C4-2B (cell line): ENCODE results near the gene TPCN2.

ENCODE experiments used
- H3K27ac ChIP-seq: fragments of 450-650 bp; 2 replicates; pipeline ENCODE4 v1.5.1; 2017
- CTCF ChIP-seq: fragments of 450-650 bp; conservative IDR thresholded peaks from 2 replicates; pipeline ENCODE4 v1.5.1; 2017; ENCODE audit warnings: mild to moderate bottlenecking
- ZFX ChIP-seq: fragments of 450-650 bp; IDR thresholded peaks from 2 replicates; pipeline ENCODE4 v1.6.1; 2017

TPCN2 gene

GRCh38 chr11:69113226-69113625 lies 64.5 kb downstream of the TPCN2 start:
- no peak overlapping the region for H3K27ac ChIP-seq
- TF ChIP-seq ZFX: no peak
- TF ChIP-seq CTCF: no peak

GRCh38 chr11:69113646-69114340 lies 65.1 kb downstream of the TPCN2 start:
- TF ChIP-seq CTCF (no peak), ZFX (no peak)
- H3K27ac ChIP-seq: peak overlapping the region; percentile 47

- H3K27ac ChIP-seq: peak overlapping the region; percentile 47
- TF ChIP-seq ZFX: no peak
- TF ChIP-seq CTCF: no peak
Measured at GRCh38 chr11:69114362-69114761, 65.6 kb downstream of the TPCN2 start.

- TF ChIP-seq CTCF (no peak), ZFX (no peak)
- peak overlapping the region; percentile 47 for H3K27ac ChIP-seq
Measured at GRCh38 chr11:69114811-69115523, 66.2 kb downstream of the TPCN2 start.

- no peak for TF ChIP-seq ZFX
- no peak for TF ChIP-seq CTCF
- peak overlapping the region; percentile 47 for H3K27ac ChIP-seq
Measured at GRCh38 chr11:69115586-69116560, 67.1 kb downstream of the TPCN2 start.

- no peak overlapping the region for H3K27ac ChIP-seq
- no peak for TF ChIP-seq CTCF
- no peak for TF ChIP-seq ZFX
Measured at GRCh38 chr11:69116671-69117070, 67.9 kb downstream of the TPCN2 start.
